GM21528 (cell line): ENCODE data around the gene TAS2R4.
"Not testable (repeated sequence)": the region's sequence is repeated elsewhere in the genome, so short reads cannot be mapped to it uniquely, and the experiment has no call there.

Source experiments
- ATAC-seq: cut with Tn5 transposase; IDR thresholded peaks from one replicate; pipeline ENCODE4 v1.9.1; 2021; ENCODE audit warnings: mild to moderate bottlenecking, moderate library complexity; ENCODE audit not compliant: unreplicated experiment, low FRiP score

Gene TAS2R4

GRCh38 chr7:141776374-141776773 lies at the start of gene TAS2R4:
TAS2R4 (plus strand) TSS chr7:141776674; CDS start chr7:141778489, 1,815 bp downstream.
- no peak for ATAC-seq

- no peak for ATAC-seq
These were observed 47.5 kb upstream of the TAS2R4 start for GRCh38 chr7:141729020-141729419.

GRCh38 chr7:141731476-141732149 lies 44.9 kb upstream of the TAS2R4 start:
- no peak for ATAC-seq

GRCh38 chr7:141737118-141737835 lies 39.2 kb upstream of the TAS2R4 start:
- no peak for ATAC-seq

GRCh38 chr7:141737836-141738591 lies 38.5 kb upstream of the TAS2R4 start, which contains the start of gene SSBP1:
SSBP1 (plus strand) TSS chr7:141738358; CDS start chr7:141739167, 809 bp downstream.
- peak; percentile 95 for ATAC-seq

GRCh38 chr7:141738592-141739013 lies 37.9 kb upstream of the TAS2R4 start:
- no peak for ATAC-seq

GRCh38 chr7:141739250-141739649 lies 37.2 kb upstream of the TAS2R4 start:
- no peak for ATAC-seq

- ATAC-seq = no peak
These were observed 34.2 kb upstream of the TAS2R4 start for GRCh38 chr7:141742229-141742628.

- no peak for ATAC-seq
These were observed 32.3 kb upstream of the TAS2R4 start for GRCh38 chr7:141744131-141744530.

- ATAC-seq = no peak
These were observed 28.1 kb upstream of the TAS2R4 start for GRCh38 chr7:141748396-141748795.

GRCh38 chr7:141751904-141752303 lies 24.6 kb upstream of the TAS2R4 start:
- ATAC-seq = not testable (repeated sequence)

GRCh38 chr7:141752634-141753033 lies 23.8 kb upstream of the TAS2R4 start:
- no peak for ATAC-seq

- no peak for ATAC-seq
These were observed 21.5 kb upstream of the TAS2R4 start for GRCh38 chr7:141754939-141755338.

GRCh38 chr7:141763797-141764196 lies 12.7 kb upstream of the TAS2R4 start, which contains the start of gene TAS2R3:
TAS2R3 (plus strand) TSS chr7:141764097; CDS start chr7:141764159, 62 bp downstream.
- no peak for ATAC-seq

GRCh38 chr7:141770083-141770583 lies 6.3 kb upstream of the TAS2R4 start:
- not testable (repeated sequence) for ATAC-seq

GRCh38 chr7:141785706-141786552 lies 9.5 kb downstream of the TAS2R4 start:
- ATAC-seq = peak; percentile 81

- no peak for ATAC-seq
These were observed 11.8 kb downstream of the TAS2R4 start for GRCh38 chr7:141788296-141788695.

GRCh38 chr7:141789917-141790316 lies 13.4 kb downstream of the TAS2R4 start, which contains the start of gene TAS2R5:
TAS2R5 (plus strand) TSS chr7:141790217; CDS start chr7:141790362, 145 bp downstream.
- ATAC-seq = no peak

- ATAC-seq = no peak
These were observed 16.1 kb downstream of the TAS2R4 start for GRCh38 chr7:141792526-141792925.

- no peak for ATAC-seq
These were observed 43.6 kb downstream of the TAS2R4 start for GRCh38 chr7:141820067-141820466.
